ENCODE results near the gene PTH1R.

PTH1R gene

GRCh38 chr3:46850468-46850779, 27.1 kb upstream of the PTH1R start:
- DNase-seq, result no peak

DNA sequence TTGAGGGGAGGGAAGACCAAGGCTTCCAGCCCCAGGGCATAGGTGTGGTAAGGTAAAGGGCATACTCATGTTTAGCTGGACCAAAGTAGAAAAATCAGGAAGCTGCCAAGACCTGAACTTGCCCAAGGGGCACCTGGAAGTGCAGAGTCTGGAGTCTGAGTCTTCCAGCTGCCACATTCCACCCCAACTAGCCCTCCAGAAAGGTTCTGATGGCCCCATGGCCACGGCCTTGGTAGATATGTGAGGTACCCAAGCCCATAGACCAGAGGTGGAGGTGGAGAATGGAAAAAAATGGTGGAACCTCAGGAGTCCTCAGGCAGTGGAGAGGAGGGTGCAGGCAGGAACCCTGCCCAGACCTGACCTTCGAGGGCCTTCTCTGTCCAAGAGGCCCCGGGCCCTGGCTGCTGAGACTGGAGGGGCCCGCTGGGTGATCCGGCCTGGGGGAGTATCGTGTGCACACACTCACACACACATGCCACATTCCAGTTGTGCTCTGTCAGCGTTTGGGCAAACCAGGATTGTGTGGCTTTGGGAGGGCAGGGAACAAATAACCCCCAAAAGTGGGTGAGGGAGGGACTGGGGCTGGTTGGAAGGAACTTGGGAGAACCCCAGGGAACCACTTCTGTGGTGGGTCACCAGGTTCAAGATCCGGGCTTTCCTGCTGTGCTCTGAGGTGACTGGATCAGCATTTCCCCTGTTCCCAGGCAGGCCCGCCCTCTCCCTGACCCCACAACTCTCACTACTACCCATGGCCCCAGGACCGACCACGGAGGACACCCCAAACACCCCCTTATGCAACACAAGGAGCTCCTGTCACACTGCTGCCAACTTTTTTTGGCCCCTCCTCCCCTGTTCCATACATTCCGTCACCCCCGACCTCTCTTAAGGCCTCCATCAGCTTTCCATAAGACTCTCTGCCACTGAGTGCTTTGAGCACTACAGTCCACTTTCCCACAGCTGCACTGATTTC, 25.9 kb upstream of the PTH1R start:
- DNase-seq, result no peak

GRCh38 chr3:46852334-46852720, 25.2 kb upstream of the PTH1R start:
- no peak for DNase-seq

DNA sequence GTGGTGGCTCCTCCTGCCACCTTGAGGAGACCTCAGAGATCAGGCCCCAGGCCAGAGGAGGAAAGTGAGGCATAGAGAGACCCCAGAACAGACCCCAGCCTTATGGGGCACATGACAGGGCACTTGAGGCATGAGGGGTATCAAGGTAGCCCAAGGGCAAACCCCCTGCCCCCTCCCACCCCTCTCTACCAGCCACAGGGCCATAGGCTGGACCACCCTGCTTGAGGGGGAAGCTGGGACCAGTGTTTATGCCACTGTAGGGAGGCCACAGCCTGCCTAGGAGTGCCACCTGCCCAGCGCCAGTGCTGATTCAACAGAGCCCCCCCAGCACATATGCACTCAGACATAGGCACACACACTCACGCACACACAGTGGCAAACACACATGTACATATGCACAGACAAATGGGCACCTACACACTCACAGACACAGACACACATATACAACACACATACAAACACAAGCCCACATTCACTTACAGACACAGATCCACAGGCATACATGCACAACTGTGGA, 24.6 kb upstream of the PTH1R start:
- DNase-seq, result no peak

GRCh38 chr3:46853441-46854415, 23.8 kb upstream of the PTH1R start:
- DNase-seq, result no peak

- peak; percentile 9 for DNase-seq
Observed at GRCh38 chr3:46854555-46854991, 22.9 kb upstream of the PTH1R start.

- no peak for DNase-seq
Observed at GRCh38 chr3:46856576-46857471, 20.7 kb upstream of the PTH1R start.

GRCh38 chr3:46857485-46858341, 19.8 kb upstream of the PTH1R start:
- DNase-seq, result no peak

DNA sequence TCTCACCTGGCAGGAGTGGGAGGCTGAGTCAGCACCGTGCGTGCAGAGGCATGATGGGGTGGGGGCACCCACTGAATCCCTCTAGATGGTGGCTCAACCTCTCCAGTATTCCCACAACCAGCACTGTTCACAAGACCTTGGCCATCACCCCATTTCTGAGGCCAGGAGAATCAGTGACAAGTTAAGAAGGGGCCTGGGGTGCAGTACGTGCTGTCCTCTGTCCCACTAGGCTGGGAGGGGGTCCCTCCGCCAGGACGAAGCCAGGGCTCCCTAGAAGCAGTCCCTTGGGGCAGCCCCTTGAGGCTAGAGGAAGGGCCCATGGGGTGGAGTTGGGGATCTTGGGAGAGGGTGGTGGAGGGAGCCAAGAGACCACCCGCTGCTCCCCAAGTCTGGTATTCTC, 19.1 kb upstream of the PTH1R start:
- no peak for DNase-seq

DNA sequence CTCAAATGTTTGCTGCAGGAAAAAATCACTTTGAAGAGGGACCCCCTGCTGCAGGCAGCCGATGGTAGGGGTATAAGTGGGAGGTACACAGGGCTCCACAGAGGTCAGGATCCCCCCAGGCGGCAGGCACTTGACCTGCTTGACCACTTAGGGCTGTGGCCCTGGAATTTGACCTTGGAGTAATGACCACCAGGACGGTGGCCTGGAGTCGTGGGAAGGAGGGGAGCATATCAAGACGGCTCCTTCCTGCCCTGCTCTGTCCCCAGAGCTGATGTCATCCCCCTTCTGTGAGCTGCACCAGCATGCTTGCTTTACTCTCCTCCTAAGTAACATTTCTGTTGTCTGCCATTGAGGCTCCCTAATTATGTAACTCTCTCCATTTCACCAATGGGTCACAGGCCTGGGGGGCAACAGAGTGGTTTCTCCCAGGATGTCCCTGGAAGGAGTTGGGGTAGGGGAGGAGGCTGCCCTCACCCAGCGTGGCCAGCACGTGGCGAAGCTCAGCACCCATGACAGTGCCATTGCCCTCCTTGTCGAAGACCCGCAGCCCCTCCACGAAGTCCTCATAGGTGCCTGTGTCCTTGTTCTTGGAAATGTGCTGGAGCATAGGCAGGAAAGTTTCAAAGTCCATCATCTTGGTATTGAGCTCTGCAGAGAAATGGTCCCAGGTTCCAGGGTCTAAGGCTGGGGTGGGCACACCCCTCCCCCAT, 18.4 kb upstream of the PTH1R start:
- DNase-seq, result no peak

DNA sequence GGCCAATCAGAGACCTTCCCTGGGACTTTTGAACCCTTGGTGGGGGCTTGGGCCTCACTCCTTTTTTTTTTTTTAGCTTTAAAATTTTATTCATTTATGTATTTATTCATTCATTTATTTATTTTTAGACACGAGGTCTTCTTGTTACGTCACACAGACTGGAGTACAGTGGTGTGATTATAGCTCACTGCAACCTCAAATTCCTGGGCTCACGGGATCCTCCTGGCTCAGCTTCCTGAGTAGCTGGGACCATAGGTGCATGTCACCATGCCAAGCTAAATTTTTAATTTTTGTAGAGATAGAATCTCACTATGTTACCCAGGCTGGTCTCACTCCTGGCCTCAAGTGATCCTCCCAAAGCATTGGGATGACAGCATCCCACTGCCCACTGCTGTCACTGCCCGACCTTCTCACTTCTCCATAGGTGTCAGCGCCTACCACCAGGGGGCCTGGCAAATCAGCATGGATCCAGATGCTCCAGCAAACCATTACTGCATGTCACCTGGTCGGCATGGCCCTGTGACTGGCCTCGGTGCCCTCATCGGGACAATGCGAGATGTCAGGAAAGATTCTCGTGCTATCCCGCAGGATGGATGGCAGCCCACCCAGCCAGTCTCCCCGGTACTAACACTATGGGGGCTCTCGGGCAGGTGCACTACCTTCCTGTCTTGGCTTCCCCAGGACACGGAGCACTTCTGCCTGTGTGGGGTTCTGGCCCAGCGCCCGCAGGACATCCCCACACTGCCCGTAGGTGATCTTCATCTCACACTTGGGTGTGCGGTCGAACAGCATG, 17.3 kb upstream of the PTH1R start:
- peak; percentile 57 for DNase-seq

DNA sequence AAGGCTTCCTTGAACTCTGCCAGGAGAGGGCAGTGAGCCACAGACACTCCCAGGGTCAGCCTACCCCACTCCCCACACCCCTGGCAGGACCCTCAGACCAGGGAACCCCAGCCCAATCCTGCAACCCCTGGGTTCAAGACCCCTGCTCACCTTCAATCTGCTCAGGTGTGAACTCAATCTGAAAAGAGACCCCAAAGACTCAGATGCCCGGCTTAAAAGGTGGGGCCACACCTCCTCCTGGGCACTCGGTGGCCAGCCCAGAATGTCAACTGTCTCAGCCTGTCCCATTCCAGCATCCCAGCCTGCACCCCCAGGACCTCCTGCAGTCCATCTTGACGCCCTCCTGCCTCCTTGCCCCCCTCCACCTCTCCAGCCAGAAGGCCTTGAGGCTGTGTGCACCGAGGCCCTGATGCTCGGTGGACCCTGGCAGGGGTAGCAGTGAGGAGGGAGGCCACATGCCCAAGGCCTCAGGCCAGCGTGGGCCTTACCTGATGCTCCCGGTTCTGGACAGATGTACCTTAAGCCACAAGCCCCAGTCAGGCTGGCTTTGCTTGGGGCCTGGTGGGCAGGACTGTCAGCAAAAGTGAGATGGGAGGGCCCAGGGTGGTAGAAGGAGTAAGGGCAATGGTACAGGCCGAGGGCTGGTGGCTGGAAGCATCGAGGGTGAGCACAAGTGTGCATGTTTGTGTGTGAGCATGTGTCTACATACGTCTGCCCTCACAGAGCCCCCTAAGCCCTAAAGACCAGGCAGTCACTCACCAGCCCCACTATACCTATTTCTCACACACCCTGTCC, 16.5 kb upstream of the PTH1R start:
- no peak for DNase-seq

GRCh38 chr3:46861605-46862368, 15.7 kb upstream of the PTH1R start:
- no peak for DNase-seq

DNA sequence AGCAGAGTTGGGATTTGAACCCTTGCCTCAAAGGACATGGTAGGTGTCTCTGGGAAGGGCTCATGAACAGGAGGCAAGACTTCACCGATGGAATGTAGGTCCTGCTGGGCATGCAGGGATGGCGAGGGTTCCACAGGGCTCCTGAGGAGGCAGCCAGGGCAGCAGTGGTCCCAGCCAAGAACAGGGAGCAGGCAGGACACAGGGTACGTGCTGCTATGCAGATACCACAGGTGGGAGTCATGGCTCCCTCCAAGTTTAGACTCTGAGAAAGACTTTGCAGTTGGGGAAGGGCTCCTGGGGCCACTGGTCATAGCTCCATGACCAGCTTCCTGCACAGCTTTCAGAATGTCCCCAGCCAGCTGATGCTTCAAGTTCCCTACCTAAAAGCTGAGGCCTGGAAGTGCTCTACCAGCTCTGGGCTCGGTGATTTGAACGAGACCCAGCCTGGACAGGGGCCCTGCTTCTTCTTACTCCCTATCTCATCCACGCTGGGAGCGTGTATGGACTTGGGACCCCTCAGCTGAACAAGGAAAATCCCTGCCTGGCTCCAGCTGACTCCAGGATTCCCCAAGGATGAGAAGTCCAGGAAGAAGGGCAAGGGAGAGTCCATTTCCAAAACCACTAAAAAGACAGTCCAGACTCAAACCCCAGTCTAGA, 15.0 kb upstream of the PTH1R start:
- DNase-seq, result no peak

DNA sequence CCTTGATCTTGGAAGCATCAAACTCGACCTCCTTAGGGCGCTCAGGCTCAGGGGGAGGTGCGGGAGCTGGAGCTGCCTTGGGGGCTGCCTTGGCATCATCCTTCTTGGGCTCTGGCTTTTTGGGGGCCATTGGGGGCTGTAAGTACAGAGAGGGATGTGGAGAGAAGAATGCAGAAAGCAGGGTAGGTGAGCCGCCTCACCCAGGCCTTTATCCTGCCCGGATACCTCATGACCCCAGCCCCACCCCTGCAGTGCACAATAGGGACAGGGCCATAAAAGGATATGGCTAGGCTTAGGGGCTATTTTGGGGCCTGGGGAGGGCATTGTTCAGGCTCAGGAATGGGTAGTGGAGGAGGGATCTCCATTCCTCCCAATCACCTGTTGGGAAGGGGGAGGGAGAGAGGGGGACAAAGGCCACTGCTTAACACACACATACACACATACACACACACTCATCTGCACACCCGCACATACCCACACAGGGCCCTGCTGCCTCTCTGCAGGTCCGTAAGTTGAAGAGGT, 14.2 kb upstream of the PTH1R start, which contains the start of gene MYL3:
TSS of gene MYL3 (minus strand) at position 184 of the 522 bp plus-strand sequence. CDS start at position 130, 54 bp downstream.
- no peak for DNase-seq

DNA sequence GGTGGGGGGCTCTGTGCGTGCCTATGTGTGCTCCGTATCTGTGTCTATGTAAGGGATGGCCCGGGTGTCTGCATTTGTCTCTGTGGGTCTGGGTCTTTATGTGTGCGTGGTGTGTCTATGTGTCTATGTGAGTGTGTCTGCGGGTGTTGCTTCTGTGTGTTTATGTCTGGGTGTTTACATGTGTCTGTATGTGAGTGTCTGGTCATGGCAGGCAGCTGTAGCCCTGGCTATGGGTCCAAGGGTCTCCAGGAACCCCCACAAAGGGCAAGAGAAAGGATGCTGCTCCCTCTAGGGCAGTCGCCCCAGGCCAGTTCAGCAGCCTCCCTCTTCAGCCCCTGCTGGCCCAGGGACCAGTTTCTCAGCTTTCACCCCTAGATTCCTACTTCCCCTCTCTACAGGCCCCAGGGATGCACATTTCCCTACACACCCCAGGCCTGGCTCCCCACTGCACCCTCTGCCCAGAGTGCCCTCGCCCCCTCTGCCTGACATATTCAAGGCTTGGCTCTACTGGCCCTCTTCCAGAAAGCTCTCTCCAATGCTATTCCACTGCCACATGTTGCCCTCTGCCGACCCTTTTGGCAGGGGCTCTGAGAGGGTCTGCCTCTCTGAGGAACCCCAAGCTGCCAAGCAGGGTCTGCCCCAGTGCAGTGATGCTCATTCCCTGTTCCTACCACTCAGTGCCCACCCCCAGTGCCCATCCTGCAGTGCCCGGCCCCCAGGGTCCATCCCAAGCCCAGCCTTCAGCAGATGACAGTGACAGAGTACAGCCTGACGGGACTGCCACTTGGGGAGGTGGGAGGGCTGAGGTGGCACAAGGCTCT, 13.2 kb upstream of the PTH1R start:
- no peak for DNase-seq

Measured in NCI-H82 (cell line).